Measurements from ENCODE around the gene CHMP1B.
"Not testable (repeated sequence)": the region's sequence is repeated elsewhere in the genome, so short reads cannot be mapped to it uniquely, and the experiment has no call there.

Gene CHMP1B

GRCh38 chr18:11840493-11840892, 10.7 kb upstream of the CHMP1B start:
- DNase-seq (ENCODE audit: low read depth in 2 of 2): no peak

DNA sequence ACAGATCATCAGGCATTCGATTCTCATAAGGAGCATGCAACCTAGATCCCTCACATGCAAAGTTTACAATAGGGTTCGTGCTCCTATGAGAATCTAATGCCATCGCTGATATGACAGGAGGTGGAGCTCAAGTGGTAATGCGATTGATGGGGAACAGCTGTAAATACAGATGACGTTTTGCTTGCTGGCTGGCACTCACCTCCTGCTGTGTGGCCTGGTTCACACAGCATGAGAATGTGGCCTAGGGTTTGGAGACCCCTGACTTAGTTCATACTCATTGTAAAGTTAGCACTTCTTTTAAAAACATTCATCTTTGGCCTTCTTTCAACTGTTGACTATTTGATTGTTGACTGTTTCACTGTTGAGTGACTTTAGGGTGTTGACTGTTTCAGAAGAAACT, 8.7 kb upstream of the CHMP1B start:
- DNase-seq (ENCODE audit: low read depth in 2 of 2): no peak

DNA sequence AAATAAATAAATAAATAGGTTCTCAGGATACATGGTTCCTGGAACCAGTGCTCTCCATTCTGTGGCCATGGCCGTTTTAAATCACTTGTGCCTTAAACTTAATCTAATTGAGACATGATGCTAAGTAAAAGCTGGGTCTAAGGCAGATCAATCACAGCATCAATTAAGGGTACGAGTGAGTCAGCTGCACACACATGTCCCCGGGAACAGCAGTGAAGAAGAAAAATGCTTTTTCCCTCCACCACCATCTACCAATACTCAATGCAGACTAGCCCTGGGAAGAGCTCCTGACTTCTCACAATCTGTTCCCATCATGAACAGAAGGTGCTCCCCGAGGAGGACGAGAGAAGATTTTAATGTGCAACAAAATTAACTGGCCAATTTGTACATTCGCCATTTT, 6.8 kb upstream of the CHMP1B start:
- no peak for DNase-seq (ENCODE audit: low read depth in 2 of 2)

- DNase-seq (ENCODE audit: low read depth in 2 of 2): no peak
These were observed 5.6 kb upstream of the CHMP1B start for GRCh38 chr18:11845654-11846053.

- no peak for DNase-seq (ENCODE audit: low read depth in 2 of 2)
These were observed 3.4 kb upstream of the CHMP1B start for GRCh38 chr18:11847811-11848210.

DNA sequence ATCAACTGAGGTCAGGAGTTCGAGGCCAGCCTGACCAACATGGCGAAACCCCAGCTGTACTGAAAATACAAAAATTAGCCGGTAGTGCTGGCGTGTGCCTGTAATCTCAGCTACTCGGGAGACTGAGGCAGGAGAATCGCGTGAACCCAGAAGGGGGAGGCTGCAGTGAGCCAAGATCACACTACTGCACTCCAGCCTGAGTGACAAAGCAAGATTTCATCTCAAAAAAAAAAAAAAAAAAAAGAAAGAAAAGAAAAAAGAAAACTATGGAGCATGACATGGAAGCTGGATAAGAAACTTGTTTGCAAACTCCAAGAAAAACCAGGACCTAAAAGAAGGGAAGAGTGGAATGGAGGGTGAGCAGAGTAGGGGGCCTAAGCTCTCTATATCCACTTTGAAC, 1.9 kb upstream of the CHMP1B start:
- DNase-seq (ENCODE audit: low read depth in 2 of 2): no peak

- peak in 1 of 2 donors; percentile 19 for DNase-seq (ENCODE audit: low read depth in 2 of 2)
These were observed 1.2 kb upstream of the CHMP1B start for GRCh38 chr18:11849841-11850634.

GRCh38 chr18:11850821-11851145, 430 bp upstream of the CHMP1B start:
- DNase-seq (ENCODE audit: low read depth in 2 of 2): no peak

DNA sequence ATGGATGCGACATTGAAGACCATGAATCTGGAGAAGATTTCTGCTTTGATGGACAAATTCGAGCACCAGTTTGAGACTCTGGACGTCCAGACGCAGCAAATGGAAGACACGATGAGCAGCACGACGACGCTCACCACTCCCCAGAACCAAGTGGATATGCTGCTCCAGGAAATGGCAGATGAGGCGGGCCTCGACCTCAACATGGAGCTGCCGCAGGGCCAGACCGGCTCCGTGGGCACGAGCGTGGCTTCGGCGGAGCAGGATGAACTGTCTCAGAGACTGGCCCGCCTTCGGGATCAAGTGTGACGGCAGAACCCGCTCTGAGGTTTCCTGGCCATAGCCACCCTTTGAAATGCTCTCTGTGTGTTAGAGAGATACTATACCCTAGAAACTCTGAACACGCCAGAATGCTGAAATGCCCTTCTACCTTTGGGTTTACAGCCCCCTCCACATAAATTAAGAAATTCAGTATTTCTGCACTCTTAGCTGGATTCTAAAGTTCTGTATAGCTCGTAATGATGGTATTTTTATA, 659 bp downstream of the CHMP1B start:
- no peak for DNase-seq (ENCODE audit: low read depth in 2 of 2)

- not testable (repeated sequence) for DNase-seq (ENCODE audit: low read depth in 2 of 2)
These were observed 3.3 kb downstream of the CHMP1B start for GRCh38 chr18:11854554-11854953.

GRCh38 chr18:11857177-11857887, 6.1 kb downstream of the CHMP1B start:
- DNase-seq (ENCODE audit: low read depth in 2 of 2): no peak

DNA sequence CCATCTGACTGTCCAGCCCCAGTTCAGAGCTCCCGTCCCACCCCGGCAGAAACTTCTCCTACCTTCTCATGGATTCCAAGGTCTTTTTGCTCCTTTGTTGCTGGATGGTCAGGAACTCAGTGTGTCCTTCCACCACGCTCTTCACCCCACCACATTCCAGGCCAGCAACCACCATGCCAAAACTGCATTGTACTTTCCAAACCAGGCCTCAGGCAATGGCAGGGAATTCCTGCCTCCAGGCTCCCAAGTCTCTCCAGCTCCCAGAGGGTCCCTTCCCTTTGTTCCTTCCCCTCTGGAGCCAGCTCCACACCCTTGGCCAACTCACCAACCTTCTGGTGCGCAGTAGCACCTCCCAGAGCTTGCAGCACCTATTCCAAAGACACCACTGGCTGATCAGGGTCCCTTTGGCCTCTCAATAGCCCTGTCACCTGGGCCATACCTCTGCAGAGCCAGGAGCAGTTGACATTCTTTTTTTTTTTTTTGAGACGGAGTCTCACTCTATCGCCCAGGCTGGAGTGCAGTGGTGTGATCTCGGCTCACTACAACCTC, 8.1 kb downstream of the CHMP1B start:
- no peak for DNase-seq (ENCODE audit: low read depth in 2 of 2)

DNA sequence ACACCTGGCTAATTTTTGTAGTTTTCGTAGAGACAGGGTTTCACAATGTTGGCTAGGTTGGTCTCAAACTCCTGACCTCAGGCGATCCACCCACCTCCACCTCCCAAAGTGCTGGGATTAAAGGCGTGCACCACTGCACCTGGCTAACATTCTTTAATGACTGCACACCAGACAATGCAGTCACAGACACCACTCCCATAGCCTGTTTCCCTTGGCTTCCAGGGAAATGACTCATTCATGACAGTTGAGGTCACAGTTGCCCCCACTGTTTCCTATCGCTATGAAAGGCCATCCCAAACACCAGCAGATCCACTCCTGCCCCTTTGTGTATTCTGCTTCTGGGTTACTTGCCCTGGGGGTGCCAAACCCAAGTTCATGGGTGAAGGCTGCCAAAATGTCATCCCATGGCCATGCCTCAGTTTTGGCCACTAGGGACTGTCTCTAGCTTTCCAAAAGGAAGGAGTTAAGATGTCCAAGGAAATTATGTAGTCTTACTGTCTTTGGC, 8.7 kb downstream of the CHMP1B start:
- no peak for DNase-seq (ENCODE audit: low read depth in 2 of 2)

- no peak for DNase-seq (ENCODE audit: low read depth in 2 of 2)
These were observed 9.6 kb downstream of the CHMP1B start for GRCh38 chr18:11860594-11861450.

DNA sequence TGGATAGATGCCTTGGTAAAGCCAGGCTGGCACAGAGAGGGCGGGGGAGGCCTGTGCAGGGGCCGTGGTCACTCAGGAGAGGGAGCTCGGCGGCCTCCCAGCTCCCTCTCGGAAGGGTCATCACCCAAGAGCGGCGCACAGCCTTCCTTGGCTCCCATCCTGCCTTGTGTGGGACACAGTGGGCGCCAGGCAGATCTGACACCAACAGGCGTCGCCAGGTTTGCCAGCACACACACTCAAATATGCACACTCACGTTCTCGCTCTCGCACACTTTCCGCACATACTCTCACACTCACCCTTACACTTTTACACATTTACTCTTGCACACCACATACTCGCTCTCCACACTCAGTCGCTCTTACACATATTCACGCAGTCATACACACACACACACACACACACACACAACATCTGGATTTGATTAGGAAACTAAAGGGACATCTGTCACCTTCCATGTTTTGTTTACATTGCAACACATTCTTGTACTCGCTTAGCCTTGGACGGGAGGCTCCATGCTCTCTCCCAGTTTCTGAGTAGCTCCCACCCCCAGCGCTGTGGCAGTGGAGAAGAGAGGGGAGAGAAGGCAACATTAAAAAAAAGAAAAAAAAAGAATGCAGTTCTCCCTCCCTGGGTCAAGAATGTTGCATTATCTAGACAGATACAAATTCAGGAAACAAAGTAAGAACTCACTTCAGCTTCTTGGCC, 10.5 kb downstream of the CHMP1B start:
- DNase-seq (ENCODE audit: low read depth in 2 of 2): no peak

DNA sequence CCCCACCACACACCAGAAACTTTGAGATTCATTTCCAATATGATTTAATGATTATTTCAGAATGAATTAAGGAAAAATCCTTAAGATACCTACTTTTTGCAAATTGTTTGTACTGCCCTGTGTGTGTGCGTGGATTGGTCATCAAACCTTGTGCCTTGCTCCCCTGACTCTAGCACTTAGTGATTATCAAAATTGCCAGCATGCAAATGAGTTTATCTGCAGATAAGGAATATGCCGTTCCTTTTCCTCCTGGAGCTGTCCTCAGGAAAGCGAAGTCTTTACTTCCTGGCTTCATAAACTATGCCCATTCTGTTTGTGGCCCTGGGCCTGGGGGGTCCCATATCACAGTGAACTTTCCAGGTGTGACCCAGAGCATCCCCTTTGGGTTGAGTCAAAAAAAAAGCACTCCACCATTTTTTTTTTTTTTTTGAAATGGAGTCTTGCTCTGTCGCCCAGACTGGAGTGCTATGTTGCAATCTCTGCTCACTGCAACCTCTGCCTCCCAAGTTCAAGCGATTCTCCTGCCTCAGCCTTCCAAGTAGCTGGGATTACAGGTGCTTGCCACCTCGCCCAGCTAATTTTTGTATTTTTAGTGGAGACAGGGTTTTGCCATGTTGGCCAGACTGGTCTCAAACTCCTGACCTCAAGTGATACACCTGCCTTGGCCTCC, 11.4 kb downstream of the CHMP1B start:
- DNase-seq (ENCODE audit: low read depth in 2 of 2): no peak

GRCh38 chr18:11864471-11864870, 13.3 kb downstream of the CHMP1B start:
- no peak for DNase-seq (ENCODE audit: low read depth in 2 of 2)

GRCh38 chr18:11865071-11865470, 13.9 kb downstream of the CHMP1B start:
- DNase-seq (ENCODE audit: low read depth in 2 of 2): no peak

DNA sequence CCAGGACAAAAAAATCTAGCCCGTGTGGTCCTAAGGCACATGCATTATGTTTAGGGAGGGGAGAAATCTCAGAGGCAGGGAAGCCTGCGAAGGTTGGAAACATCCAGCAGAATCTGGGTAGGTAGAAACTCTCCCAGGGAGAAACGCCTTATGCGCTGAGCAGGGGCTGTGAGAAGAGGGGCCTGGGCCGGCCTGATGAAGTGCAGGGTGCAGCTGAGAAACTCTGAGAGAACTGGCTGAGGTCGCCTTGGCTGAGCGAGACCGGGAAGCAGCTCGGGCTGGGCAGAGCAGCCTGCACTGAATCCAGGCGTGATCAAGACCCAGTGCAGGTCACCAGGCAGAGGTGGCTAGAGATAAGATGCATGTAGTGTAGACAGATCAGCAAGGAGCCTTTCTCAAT, 15.1 kb downstream of the CHMP1B start:
- DNase-seq (ENCODE audit: low read depth in 2 of 2): no peak

- no peak for DNase-seq (ENCODE audit: low read depth in 2 of 2)
These were observed 15.6 kb downstream of the CHMP1B start for GRCh38 chr18:11866764-11867163.

- no peak for DNase-seq (ENCODE audit: low read depth in 2 of 2)
These were observed 17.0 kb downstream of the CHMP1B start for GRCh38 chr18:11868230-11868629.
